HG03196 (cell line): ENCODE results near the gene FHIT.
"Not testable (repeated sequence)": the region's sequence is repeated elsewhere in the genome, so short reads cannot be mapped to it uniquely, and the experiment has no call there.

Experiments
- ATAC-seq: cut with Tn5 transposase; IDR thresholded peaks from one replicate; pipeline ENCODE4 v1.9.1; 2021; ENCODE audit not compliant: unreplicated experiment

Gene FHIT

GRCh38 chr3:60588806-60589205 lies 662.4 kb downstream of the FHIT start:
- ATAC-seq: no peak

- ATAC-seq: no peak
These were observed 665.3 kb downstream of the FHIT start for GRCh38 chr3:60585918-60586317.

- no peak for ATAC-seq
These were observed 667.0 kb downstream of the FHIT start for GRCh38 chr3:60584250-60584649.

- ATAC-seq: no peak
These were observed 669.0 kb downstream of the FHIT start for GRCh38 chr3:60582288-60582687.

GRCh38 chr3:60580809-60581208 lies 670.4 kb downstream of the FHIT start:
- no peak for ATAC-seq

- no peak for ATAC-seq
These were observed 671.5 kb downstream of the FHIT start for GRCh38 chr3:60579734-60580133.

- no peak for ATAC-seq
These were observed 672.3 kb downstream of the FHIT start for GRCh38 chr3:60578936-60579335.

- no peak for ATAC-seq
These were observed 673.7 kb downstream of the FHIT start for GRCh38 chr3:60577601-60578000.

- no peak for ATAC-seq
These were observed 675.5 kb downstream of the FHIT start for GRCh38 chr3:60575718-60576272.

GRCh38 chr3:60574046-60574769 lies 677.0 kb downstream of the FHIT start:
- ATAC-seq: no peak

- no peak for ATAC-seq
These were observed 677.8 kb downstream of the FHIT start for GRCh38 chr3:60573494-60573893.

- ATAC-seq: no peak
These were observed 679.7 kb downstream of the FHIT start for GRCh38 chr3:60571511-60571910.

GRCh38 chr3:60557122-60557521 lies 694.1 kb downstream of the FHIT start:
- ATAC-seq: no peak

- peak; percentile 92 for ATAC-seq
These were observed 695.4 kb downstream of the FHIT start for GRCh38 chr3:60555686-60556354.

- no peak for ATAC-seq
These were observed 698.1 kb downstream of the FHIT start for GRCh38 chr3:60553144-60553543.

GRCh38 chr3:60552581-60552980 lies 698.7 kb downstream of the FHIT start:
- no peak for ATAC-seq

GRCh38 chr3:60551455-60552209 lies 699.6 kb downstream of the FHIT start:
- ATAC-seq: no peak

- no peak for ATAC-seq
These were observed 701.4 kb downstream of the FHIT start for GRCh38 chr3:60549863-60550262.

GRCh38 chr3:60542995-60543394 lies 708.3 kb downstream of the FHIT start:
- ATAC-seq: no peak

- not testable (repeated sequence) for ATAC-seq
These were observed 711.9 kb downstream of the FHIT start for GRCh38 chr3:60539394-60539793.

GRCh38 chr3:60536420-60536819 lies 714.8 kb downstream of the FHIT start:
- no peak for ATAC-seq

GRCh38 chr3:60531759-60532158 lies 719.5 kb downstream of the FHIT start:
- no peak for ATAC-seq
